Esophagus mucosa (tissue), 1 donor: Measurements from ENCODE around the gene CTSV. TPM values are rescaled to one million over a fixed set of nuclear protein-coding genes. Genes with fewer than 3 reads are reported as not detected.
"Not testable (repeated sequence)": the region's sequence is repeated elsewhere in the genome, so short reads cannot be mapped to it uniquely, and the experiment has no call there.

Experiments used
- ATAC-seq: fragments of 200-7000 bp; cut with Tn5 transposase; one replicate; pipeline ENCODE4 v1.9.1; 2020
- total RNA-seq: library from RNA; stranded (reverse); gene quantifications from one replicate; pipeline ENCODE4 v1.2.4, GENCODE V29; 2023
- donor health status: DM: yes; HTN: yes; CAD: no.

CTSV gene
- total RNA-seq = 5.7 TPM

GRCh38 chr9:97038611-97039513 is at the start of gene CTSV:
Gene CTSV (minus strand): TSS chr9:97039142. CDS start chr9:97038043, 1,099 bp downstream.
- ATAC-seq = peak; percentile 100

GRCh38 chr9:97087668-97088215 is 48.8 kb upstream of the CTSV start:
- ATAC-seq = not testable (repeated sequence)

- not testable (repeated sequence) for ATAC-seq
Observed at GRCh38 chr9:97084562-97084991, 45.6 kb upstream of the CTSV start.

- no peak for ATAC-seq
Observed at GRCh38 chr9:97078362-97078761, 39.4 kb upstream of the CTSV start.

- no peak for ATAC-seq
Observed at GRCh38 chr9:97077452-97078295, 38.7 kb upstream of the CTSV start.

GRCh38 chr9:97076731-97077451 is 37.9 kb upstream of the CTSV start:
- not testable (repeated sequence) for ATAC-seq

- ATAC-seq = no peak
Observed at GRCh38 chr9:97076238-97076637, 37.3 kb upstream of the CTSV start.

- no peak for ATAC-seq
Observed at GRCh38 chr9:97075289-97075985, 36.5 kb upstream of the CTSV start.

- ATAC-seq = no peak
Observed at GRCh38 chr9:97073506-97073905, 34.6 kb upstream of the CTSV start.

GRCh38 chr9:97072285-97072776 is 33.4 kb upstream of the CTSV start:
- no peak for ATAC-seq

- not testable (repeated sequence) for ATAC-seq
Observed at GRCh38 chr9:97070325-97070724, 31.4 kb upstream of the CTSV start.

- no peak for ATAC-seq
Observed at GRCh38 chr9:97067490-97067889, 28.5 kb upstream of the CTSV start.

GRCh38 chr9:97064176-97064575 is 25.2 kb upstream of the CTSV start:
- no peak for ATAC-seq

GRCh38 chr9:97060796-97061195 is 21.9 kb upstream of the CTSV start:
- ATAC-seq = no peak

GRCh38 chr9:97059626-97060025 is 20.7 kb upstream of the CTSV start:
- ATAC-seq = peak; percentile 39

- ATAC-seq = no peak
Observed at GRCh38 chr9:97057651-97058050, 18.7 kb upstream of the CTSV start.

- ATAC-seq = peak; percentile 23
Observed at GRCh38 chr9:97055891-97056290, 16.9 kb upstream of the CTSV start.

GRCh38 chr9:97053717-97054116 is 14.8 kb upstream of the CTSV start:
- ATAC-seq = no peak

GRCh38 chr9:97052735-97053134 is 13.8 kb upstream of the CTSV start:
- ATAC-seq = no peak

GRCh38 chr9:97046228-97046627 is 7.3 kb upstream of the CTSV start:
- peak; percentile 99 for ATAC-seq

- ATAC-seq = no peak
Observed at GRCh38 chr9:97045300-97045699, 6.4 kb upstream of the CTSV start.

- peak; percentile 21 for ATAC-seq
Observed at GRCh38 chr9:97041898-97042297, 3.0 kb upstream of the CTSV start.
